Left lung (tissue), 10 donors: ENCODE results near the gene ALPL. TPM values are rescaled to one million over a fixed set of nuclear protein-coding genes. Genes with fewer than 3 reads are reported as not detected.

ENCODE experiments used
- ATAC-seq: fragments of 200-7000 bp; cut with Tn5 transposase; one replicate; pipeline ENCODE4 v1.9.1; 2020; ENCODE audit warnings: moderate library complexity
- DNase-seq, 4 donors: peaks; one replicate each; pipeline ENCODE4 v3.0.0-alpha.2; 2013 to 2020
- H3K27ac ChIP-seq, 2 donors: fragments of 200-600 bp; sonication (generic) in 1 of 2; one replicate each; pipeline versions ENCODE4 v1.5.0 to v1.8.0; 2020 to 2021
- H3K27me3 ChIP-seq, 2 donors: fragments of 200-600 bp; sonication (generic) in 1 of 2; one replicate each; pipeline versions ENCODE4 v1.5.0 to v1.8.0; 2020 to 2021
- H3K36me3 ChIP-seq, 2 donors: fragments of 200-600 bp; sonication (generic) in 1 of 2; one replicate each; pipeline versions ENCODE4 v1.5.0 to v1.8.0; 2020 to 2021
- H3K4me1 ChIP-seq, 2 donors: fragments of 200-600 bp; one replicate each; pipeline ENCODE4 v1.8.0; 2021
- H3K4me3 ChIP-seq, 2 donors: fragments of 200-600 bp; sonication (generic) in 1 of 2; one replicate each; pipeline versions ENCODE4 v1.5.0 to v1.8.0; 2020 to 2021; ENCODE audit warnings: mild to moderate bottlenecking in 1 of 2
- H3K9me3 ChIP-seq, 2 donors: fragments of 200-600 bp; sonication (generic) in 1 of 2; one replicate each; pipeline versions ENCODE4 v1.5.0 to v1.8.0; 2020 to 2021
- intact Hi-C, 2 donors: fragments of 100-400 bp; cut with DNase I; formaldehyde crosslinking; loops; one replicate each; pipeline versions ENCODE4 v1.11.2 to v1.14.2; 2022
- polyA plus RNA-seq, 6 donors: library from polyadenylated mRNA; unstranded; fragments of 120-200 nt; gene quantifications; one replicate each; pipeline ENCODE4 v1.2.1, GENCODE V29; 2013; ENCODE audit not compliant: insufficient read length in 6 of 6
- total RNA-seq, 2 donors: library from RNA; stranded (reverse); fragmentation: NEBNext Ultra II Directional; extraction: Animal tissue kit (Norgen Biotek cat#: 25700); gene quantifications; one replicate each; pipeline ENCODE4 v1.2.1, GENCODE V29; 2021
- TF ChIP-seq, protein P1 (sequence below), 2 donors: fragments of 200-600 bp; sonication (generic) in 1 of 2; IDR thresholded peaks; one replicate each; pipeline versions ENCODE4 v1.5.0 to v1.8.0; 2021; ENCODE audit warnings: antibody characterized with exemption in 2 of 2
- donor health status: DM: no; HTN: yes; CAD: no.
- donor health status: DM: no; HTN: no; CAD: no.

Gene ALPL
- total and polyA plus RNA-seq, 8 donors = 1.0 to 198 (median 1.5) TPM

- H3K4me1 ChIP-seq = peaks cover 0 to 6% of the 10 kb centered on the region in 2 donors
- TF ChIP-seq, protein P1, sequence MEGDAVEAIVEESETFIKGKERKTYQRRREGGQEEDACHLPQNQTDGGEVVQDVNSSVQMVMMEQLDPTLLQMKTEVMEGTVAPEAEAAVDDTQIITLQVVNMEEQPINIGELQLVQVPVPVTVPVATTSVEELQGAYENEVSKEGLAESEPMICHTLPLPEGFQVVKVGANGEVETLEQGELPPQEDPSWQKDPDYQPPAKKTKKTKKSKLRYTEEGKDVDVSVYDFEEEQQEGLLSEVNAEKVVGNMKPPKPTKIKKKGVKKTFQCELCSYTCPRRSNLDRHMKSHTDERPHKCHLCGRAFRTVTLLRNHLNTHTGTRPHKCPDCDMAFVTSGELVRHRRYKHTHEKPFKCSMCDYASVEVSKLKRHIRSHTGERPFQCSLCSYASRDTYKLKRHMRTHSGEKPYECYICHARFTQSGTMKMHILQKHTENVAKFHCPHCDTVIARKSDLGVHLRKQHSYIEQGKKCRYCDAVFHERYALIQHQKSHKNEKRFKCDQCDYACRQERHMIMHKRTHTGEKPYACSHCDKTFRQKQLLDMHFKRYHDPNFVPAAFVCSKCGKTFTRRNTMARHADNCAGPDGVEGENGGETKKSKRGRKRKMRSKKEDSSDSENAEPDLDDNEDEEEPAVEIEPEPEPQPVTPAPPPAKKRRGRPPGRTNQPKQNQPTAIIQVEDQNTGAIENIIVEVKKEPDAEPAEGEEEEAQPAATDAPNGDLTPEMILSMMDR (IDR thresholded peaks at IDR 0.05) = no peak
- no peak for ATAC-seq
These were observed 108.8 kb downstream of the ALPL start for GRCh38 chr1:21618059-21618458.

GRCh38 chr1:21618561-21619374 is 109.5 kb downstream of the ALPL start:
- Histone ChIP-seq H3K9me3 (no peaks in the 10 kb centered on the region), H3K27ac (no peak overlapping the region), H3K27me3 (peaks cover 5 to 56% of the 10 kb centered on the region in 2 donors), H3K36me3 (no peaks in the 10 kb centered on the region), H3K4me3 (no peak overlapping the region), H3K4me1 (peaks cover 0 to 8% of the 10 kb centered on the region in 2 donors)
- intact Hi-C loops = no loop called here
- ATAC-seq (no peak), DNase-seq (no peak)
- TF ChIP-seq, protein P1 (IDR thresholded peaks at IDR 0.05) = no peak

More at GRCh38 chr1:21618059-21618458, 108.8 kb downstream of the ALPL start:
- H3K27me3 ChIP-seq = peaks cover 5 to 49% of the 10 kb centered on the region in 2 donors
- no peaks in the 10 kb centered on the region for H3K36me3 ChIP-seq
- H3K9me3 ChIP-seq = no peaks in the 10 kb centered on the region
- no peak overlapping the region for H3K27ac ChIP-seq
- peak in 1 of 4 donors; percentile 56 for DNase-seq
- intact Hi-C loops = no loop called here
- no peak overlapping the region for H3K4me3 ChIP-seq

DNA sequence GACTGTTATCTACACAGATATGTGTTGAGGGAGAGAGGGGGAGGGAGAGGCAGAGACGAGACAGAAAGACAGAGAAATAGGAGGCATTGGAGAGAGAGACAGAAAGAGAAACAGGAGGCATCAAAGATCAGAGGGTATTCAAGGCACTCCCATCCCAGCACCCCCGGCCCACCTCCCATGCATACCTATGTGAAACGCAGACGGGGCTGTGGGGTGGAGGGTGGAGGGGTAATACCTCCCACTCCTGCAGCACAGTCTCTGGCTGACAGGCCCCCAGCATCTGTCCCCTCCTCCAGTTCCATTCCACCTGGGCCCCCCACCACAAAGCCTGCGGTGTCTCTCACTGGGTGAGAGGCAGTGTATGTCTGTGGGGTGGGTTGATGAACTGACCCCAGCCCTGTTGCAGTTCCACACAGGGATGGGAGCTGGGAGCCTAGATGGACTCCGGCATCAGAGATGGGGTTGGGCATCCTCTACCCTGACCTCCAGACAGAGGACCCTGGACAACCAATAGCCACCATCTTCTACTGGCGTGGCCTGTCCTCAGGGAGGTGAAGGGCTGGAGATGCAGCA is 110.2 kb downstream of the ALPL start:
- Histone ChIP-seq H3K4me1 (peaks cover 0 to 8% of the 10 kb centered on the region in 2 donors), H3K27me3 (peaks cover 5 to 62% of the 10 kb centered on the region in 2 donors), H3K36me3 (no peaks in the 10 kb centered on the region), H3K9me3 (no peaks in the 10 kb centered on the region), H3K4me3 (no peak overlapping the region), H3K27ac (no peak overlapping the region)
- TF ChIP-seq, protein P1 (IDR thresholded peaks at IDR 0.05) = no peak
- intact Hi-C loops = no loop called here
- DNase-seq (no peak), ATAC-seq (no peak)

GRCh38 chr1:21620011-21620410 is 110.8 kb downstream of the ALPL start:
- ATAC-seq = no peak
- Histone ChIP-seq H3K4me1 (peaks cover 0 to 8% of the 10 kb centered on the region in 2 donors), H3K4me3 (peak overlapping the region; percentile 4 to 32), H3K36me3 (no peaks in the 10 kb centered on the region), H3K27ac (no peak overlapping the region), H3K27me3 (peaks cover 5 to 62% of the 10 kb centered on the region in 2 donors), H3K9me3 (no peaks in the 10 kb centered on the region)
- intact Hi-C loops = no loop called here
- TF ChIP-seq, protein P1 (IDR thresholded peaks at IDR 0.05) = no peak
- DNase-seq = no peak

- no peaks in the 10 kb centered on the region for H3K36me3 ChIP-seq
- peaks cover 0 to 8% of the 10 kb centered on the region in 2 donors for H3K4me1 ChIP-seq
- DNase-seq (peak in 1 of 4 donors; percentile 33), ATAC-seq (peak; percentile 21)
- TF ChIP-seq, protein P1 (IDR thresholded peaks at IDR 0.05) = no peak
- no peaks in the 10 kb centered on the region for H3K9me3 ChIP-seq
- peak overlapping the region; percentile 4 to 32 for H3K4me3 ChIP-seq
- peaks cover 5 to 62% of the 10 kb centered on the region in 2 donors for H3K27me3 ChIP-seq
- H3K27ac ChIP-seq = no peak overlapping the region
- intact Hi-C loops = no loop called here
These were observed 111.3 kb downstream of the ALPL start for GRCh38 chr1:21620496-21620895.
